ENCODE measurements around the gene THSD7A.

The THSD7A gene

DNA sequence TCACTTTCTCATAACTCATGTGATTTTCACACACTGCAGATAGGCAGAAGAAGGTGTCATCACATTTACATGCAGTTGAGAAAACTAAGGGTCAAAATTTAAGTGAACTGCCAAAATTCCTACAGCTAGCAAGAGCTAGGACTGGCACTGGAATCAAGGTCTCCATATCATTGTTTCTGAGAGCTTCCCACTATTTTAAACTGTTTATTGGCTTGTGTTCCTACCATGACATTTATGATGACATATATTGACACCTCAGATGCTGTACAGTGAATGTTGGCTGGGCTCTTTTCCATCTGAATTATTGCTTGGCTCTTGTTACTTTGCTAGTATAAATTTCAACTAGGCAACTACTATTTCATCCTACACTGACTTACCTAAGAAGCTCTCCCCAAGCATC lies 2.0 kb downstream of the THSD7A start:
- Histone ChIP-seq H3K4me1 (ENCODE audit: low read length) (peaks cover 6% of the 10 kb centered on the region), H4K20me1 (ENCODE audit: insufficient read depth, low read length) (no peaks in the 10 kb centered on the region), H3K9me3 (ENCODE audit: insufficient read depth, low read length) (no peaks in the 10 kb centered on the region), H3K79me2 (ENCODE audit: low read length) (no peaks in the 10 kb centered on the region), H3K9ac (ENCODE audit: low read length) (no peak overlapping the region), H3K27me3 (ENCODE audit: low read depth, low read length) (no peaks in the 10 kb centered on the region), H3K4me3 (ENCODE audit: low read length) (no peak overlapping the region), H3K27ac (ENCODE audit: low read length) (no peak overlapping the region), H3K4me2 (ENCODE audit: low read length) (no peak overlapping the region), H2AFZ (ENCODE audit: low read depth, low read length) (no peak overlapping the region), H3K36me3 (replicated peaks; ENCODE audit: low read depth, low read length) (no peaks in the 10 kb centered on the region)
- no peak for TF ChIP-seq CTCF (IDR thresholded peaks at IDR 0.05; ENCODE audit: low read depth, low read length)
- no peak for TF ChIP-seq EZH2phosphoT487 (IDR thresholded peaks at IDR 0.05; ENCODE audit: low read depth)

GRCh38 chr7:11819947-11820346 lies 12.1 kb downstream of the THSD7A start:
- H2AFZ ChIP-seq (ENCODE audit: low read depth, low read length), result no peak overlapping the region
- no peaks in the 10 kb centered on the region for H3K4me1 ChIP-seq (ENCODE audit: low read length)
- H3K9ac ChIP-seq (ENCODE audit: low read length), result no peak overlapping the region
- H3K4me3 ChIP-seq (ENCODE audit: low read length), result no peak overlapping the region
- no peaks in the 10 kb centered on the region for H3K79me2 ChIP-seq (ENCODE audit: low read length)
- H3K36me3 ChIP-seq (replicated peaks; ENCODE audit: low read depth, low read length), result no peaks in the 10 kb centered on the region
- TF ChIP-seq CTCF (IDR thresholded peaks at IDR 0.05; ENCODE audit: low read depth, low read length) (no peak), EZH2phosphoT487 (IDR thresholded peaks at IDR 0.05; ENCODE audit: low read depth) (no peak)
- no peak overlapping the region for H3K4me2 ChIP-seq (ENCODE audit: low read length)
- H3K27me3 ChIP-seq (ENCODE audit: low read depth, low read length), result no peaks in the 10 kb centered on the region
- H4K20me1 ChIP-seq (ENCODE audit: insufficient read depth, low read length), result no peaks in the 10 kb centered on the region
- no peaks in the 10 kb centered on the region for H3K9me3 ChIP-seq (ENCODE audit: insufficient read depth, low read length)
- H3K27ac ChIP-seq (ENCODE audit: low read length), result no peak overlapping the region

- no peak overlapping the region for H3K27ac ChIP-seq (ENCODE audit: low read length)
- H3K9me3 ChIP-seq (ENCODE audit: insufficient read depth, low read length), result no peaks in the 10 kb centered on the region
- H3K4me2 ChIP-seq (ENCODE audit: low read length), result no peak overlapping the region
- TF ChIP-seq CTCF (IDR thresholded peaks at IDR 0.05; ENCODE audit: low read depth, low read length), result no peak
- TF ChIP-seq EZH2phosphoT487 (IDR thresholded peaks at IDR 0.05; ENCODE audit: low read depth), result no peak
- no peak overlapping the region for H2AFZ ChIP-seq (ENCODE audit: low read depth, low read length)
- no peak overlapping the region for H3K9ac ChIP-seq (ENCODE audit: low read length)
- no peaks in the 10 kb centered on the region for H3K27me3 ChIP-seq (ENCODE audit: low read depth, low read length)
- no peaks in the 10 kb centered on the region for H3K79me2 ChIP-seq (ENCODE audit: low read length)
- H3K36me3 ChIP-seq (replicated peaks; ENCODE audit: low read depth, low read length), result no peaks in the 10 kb centered on the region
- H4K20me1 ChIP-seq (ENCODE audit: insufficient read depth, low read length), result no peaks in the 10 kb centered on the region
- no peaks in the 10 kb centered on the region for H3K4me1 ChIP-seq (ENCODE audit: low read length)
- H3K4me3 ChIP-seq (ENCODE audit: low read length), result no peak overlapping the region
Observed at GRCh38 chr7:11819271-11819670, 12.7 kb downstream of the THSD7A start.

- Histone ChIP-seq H3K36me3 (replicated peaks; ENCODE audit: low read depth, low read length) (no peaks in the 10 kb centered on the region), H3K4me1 (ENCODE audit: low read length) (no peaks in the 10 kb centered on the region), H3K27me3 (ENCODE audit: low read depth, low read length) (no peaks in the 10 kb centered on the region), H3K9ac (ENCODE audit: low read length) (no peak overlapping the region), H3K9me3 (ENCODE audit: insufficient read depth, low read length) (no peaks in the 10 kb centered on the region), H3K27ac (ENCODE audit: low read length) (no peak overlapping the region), H4K20me1 (ENCODE audit: insufficient read depth, low read length) (no peaks in the 10 kb centered on the region), H2AFZ (ENCODE audit: low read depth, low read length) (no peak overlapping the region), H3K4me2 (ENCODE audit: low read length) (no peak overlapping the region), H3K79me2 (ENCODE audit: low read length) (no peaks in the 10 kb centered on the region), H3K4me3 (ENCODE audit: low read length) (no peak overlapping the region)
- TF ChIP-seq CTCF (IDR thresholded peaks at IDR 0.05; ENCODE audit: low read depth, low read length), result no peak
- no peak for TF ChIP-seq EZH2phosphoT487 (IDR thresholded peaks at IDR 0.05; ENCODE audit: low read depth)
Observed at GRCh38 chr7:11818281-11818680, 13.7 kb downstream of the THSD7A start.
